Measurements from ENCODE around the gene DGKZ.

DNA sequence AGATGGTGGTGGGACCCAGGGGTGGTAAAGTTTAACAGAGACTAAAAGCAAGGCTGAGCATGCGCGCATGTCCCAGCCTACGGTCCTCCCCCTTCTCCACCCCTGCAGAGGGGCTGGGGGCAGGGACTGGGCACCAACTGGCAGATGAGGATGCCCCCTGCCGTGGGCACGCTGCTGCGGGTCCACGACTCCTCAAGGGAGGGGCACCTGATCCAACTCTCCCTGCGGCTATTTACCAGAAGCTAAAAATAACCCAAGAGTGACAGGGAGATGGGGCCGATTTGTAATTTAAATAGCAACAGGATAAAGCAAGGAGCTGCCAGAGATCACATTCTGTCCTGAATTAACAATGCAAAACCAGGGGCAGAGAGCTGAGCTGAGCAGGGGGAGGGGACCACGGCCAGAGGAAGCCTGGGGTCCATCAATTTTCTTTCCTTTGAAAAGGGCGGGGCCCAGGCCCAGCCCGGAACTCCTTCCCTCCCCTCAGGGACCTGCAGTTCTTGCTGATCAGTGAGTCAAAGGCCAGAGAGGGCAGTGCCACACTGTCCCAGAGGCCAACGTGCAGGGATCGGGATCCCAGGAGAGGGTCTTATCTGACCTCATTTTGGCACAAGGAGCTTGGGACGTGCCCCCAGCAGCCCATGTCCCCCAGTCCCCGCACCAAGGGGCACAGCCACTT is 8.1 kb upstream of the DGKZ start:
- TF ChIP-seq GATA3 (IDR thresholded peaks at IDR 0.05; ENCODE audit: low read depth, low read length) (no peak), GATA2 (IDR thresholded peaks at IDR 0.05; ENCODE audit: low read depth, low read length) (no peak)

Data from SH-SY5Y (cell line).